ENCODE results near the gene HAPLN2.

- TF ChIP-seq POLR2A (IDR thresholded peaks at IDR 0.05) (no peak), CTCF (IDR thresholded peaks at IDR 0.05) (no peak), EP300 (IDR thresholded peaks at IDR 0.05; ENCODE audit: low read depth) (no peak)
Observed at GRCh38 chr1:156639601-156640101, 20.4 kb downstream of the HAPLN2 start.

All from transverse colon (tissue), 3 donors.